NCI-H345 (cell line): ENCODE measurements around the gene ROBO4.

Experiments
- DNase-seq: peaks from one replicate; lab custom pipeline; 2025; lab: John Stamatoyannopoulos, UW

ROBO4 gene

GRCh38 chr11:124889191-124890091, 8.2 kb downstream of the ROBO4 start:
- no peak for DNase-seq

- DNase-seq: no peak
Measured at GRCh38 chr11:124887667-124888013, 10.0 kb downstream of the ROBO4 start.

- no peak for DNase-seq
Measured at GRCh38 chr11:124886978-124887666, 10.5 kb downstream of the ROBO4 start.

- DNase-seq: no peak
Measured at GRCh38 chr11:124886476-124886875, 11.2 kb downstream of the ROBO4 start.

- DNase-seq: no peak
Measured at GRCh38 chr11:124884869-124885479, 12.7 kb downstream of the ROBO4 start.

GRCh38 chr11:124884340-124884739, 13.3 kb downstream of the ROBO4 start:
- DNase-seq: no peak

GRCh38 chr11:124882339-124883071, 15.2 kb downstream of the ROBO4 start:
- DNase-seq: no peak

- DNase-seq: no peak
Measured at GRCh38 chr11:124880958-124881357, 16.7 kb downstream of the ROBO4 start.

- DNase-seq: no peak
Measured at GRCh38 chr11:124880290-124880611, 17.4 kb downstream of the ROBO4 start.

- no peak for DNase-seq
Measured at GRCh38 chr11:124879493-124880289, 18.0 kb downstream of the ROBO4 start.

- no peak for DNase-seq
Measured at GRCh38 chr11:124878759-124879492, 18.7 kb downstream of the ROBO4 start.

- DNase-seq: no peak
Measured at GRCh38 chr11:124877910-124878758, 19.5 kb downstream of the ROBO4 start.

GRCh38 chr11:124877631-124877909, 20.1 kb downstream of the ROBO4 start:
- DNase-seq: no peak

- DNase-seq: no peak
Measured at GRCh38 chr11:124876818-124877630, 20.6 kb downstream of the ROBO4 start.

GRCh38 chr11:124875943-124876817, 21.5 kb downstream of the ROBO4 start:
- DNase-seq: peak; percentile 88

GRCh38 chr11:124875401-124875800, 22.3 kb downstream of the ROBO4 start:
- no peak for DNase-seq

GRCh38 chr11:124874571-124875255, 23.0 kb downstream of the ROBO4 start:
- DNase-seq: no peak

- DNase-seq: no peak
Measured at GRCh38 chr11:124873951-124874350, 23.7 kb downstream of the ROBO4 start.
